Loucy (cell line): Measurements from ENCODE around the gene TAF1A.

Experiments used
- H2AFZ ChIP-seq: fragments of 200-600 bp; sonication (generic); 2 replicates; pipeline ENCODE4 v1.6.0; 2016; ENCODE audit warnings: antibody characterized with exemption, mild to moderate bottlenecking, low read length, moderate library complexity
- H3F3A ChIP-seq: fragments of 200-600 bp; 2 replicates; pipeline ENCODE4 v1.6.0; 2016; ENCODE audit warnings: antibody characterized with exemption, low read depth, mild to moderate bottlenecking
- H3K27me3 ChIP-seq: fragments of 200-600 bp; sonication (generic); 2 replicates; pipeline ENCODE4 v1.6.1; 2014; ENCODE audit warnings: low read length, mild to moderate bottlenecking; ENCODE audit not compliant: insufficient read depth, poor library complexity, severe bottlenecking
- H3K36me3 ChIP-seq: fragments of 200-600 bp; sonication (generic); 2 replicates; pipeline ENCODE4 v1.6.1; 2016; ENCODE audit warnings: low read length; ENCODE audit not compliant: insufficient read depth
- H3K4me1 ChIP-seq: fragments of 200-600 bp; sonication (generic); 2 replicates; pipeline ENCODE4 v1.5.1; 2014; ENCODE audit warnings: low read length, mild to moderate bottlenecking; ENCODE audit not compliant: insufficient read depth, poor library complexity, severe bottlenecking
- H3K4me2 ChIP-seq: fragments of 200-600 bp; sonication (generic); 2 replicates; pipeline ENCODE4 v1.6.0; 2014; ENCODE audit warnings: antibody characterized with exemption, low read length, low read depth, mild to moderate bottlenecking; ENCODE audit not compliant: poor library complexity, severe bottlenecking
- H3K4me3 ChIP-seq: fragments of 200-600 bp; sonication (generic); 2 replicates; pipeline ENCODE4 v1.5.1; 2014; ENCODE audit warnings: low read length, mild to moderate bottlenecking, mixed read lengths; ENCODE audit not compliant: poor library complexity, severe bottlenecking
- H3K79me2 ChIP-seq: fragments of 200-600 bp; sonication (generic); 2 replicates; pipeline ENCODE4 v1.6.1; 2014; ENCODE audit warnings: low read length; ENCODE audit not compliant: insufficient read depth
- H3K9ac ChIP-seq: fragments of 200-600 bp; sonication (generic); 2 replicates; pipeline ENCODE4 v1.6.0; 2014; ENCODE audit warnings: mild to moderate bottlenecking, low read depth, low read length, moderate library complexity; ENCODE audit not compliant: poor library complexity, severe bottlenecking
- H3K9me2 ChIP-seq: fragments of 200-600 bp; sonication (generic); replicated peaks from 2 replicates; pipeline ENCODE4 v1.6.1; 2016; ENCODE audit warnings: low read depth, low read length, mixed read lengths
- H3K9me3 ChIP-seq: fragments of 200-600 bp; sonication (generic); 2 replicates; pipeline ENCODE4 v1.6.1; 2014; ENCODE audit warnings: mild to moderate bottlenecking, antibody characterized with exemption, low read length, low read depth; ENCODE audit not compliant: insufficient read depth
- H4K20me1 ChIP-seq: fragments of 200-600 bp; sonication (generic); 2 replicates; pipeline ENCODE4 v1.6.0; 2014; ENCODE audit warnings: antibody characterized with exemption, low read length, mild to moderate bottlenecking; ENCODE audit not compliant: insufficient read depth, poor library complexity, severe bottlenecking
- EZH2phosphoT487 ChIP-seq: fragments of 200-600 bp; IDR thresholded peaks from 2 replicates; pipeline ENCODE4 v1.6.1; 2018; ENCODE audit warnings: antibody characterized with exemption, mild to moderate bottlenecking, moderate library complexity, borderline replicate concordance
- TF ChIP-seq, protein P1 (sequence below): fragments of 200-600 bp; sonication (generic); conservative IDR thresholded peaks from 2 replicates; pipeline ENCODE4 v1.5.1; 2014; ENCODE audit warnings: mild to moderate bottlenecking, antibody characterized with exemption, low read length

The TAF1A gene

GRCh38 chr1:222589462-222590302, at the start of gene TAF1A:
Gene TAF1A (minus strand): TSS chr1:222589933.
- H3K79me2 ChIP-seq: peaks cover 51% of the 10 kb centered on the region
- peak within 1 kb of the TSS; percentile 99 for H3K4me3 ChIP-seq
- peaks cover 46% of the 10 kb centered on the region for H3K4me1 ChIP-seq
- H3K36me3 ChIP-seq: no peaks in the 10 kb centered on the region; the same call in 1 of the 2 replicates
- peak within 1 kb of the TSS; percentile 100 for H2AFZ ChIP-seq
- no peaks in the 10 kb centered on the region for H3K9me3 ChIP-seq
- TF ChIP-seq, protein P1, sequence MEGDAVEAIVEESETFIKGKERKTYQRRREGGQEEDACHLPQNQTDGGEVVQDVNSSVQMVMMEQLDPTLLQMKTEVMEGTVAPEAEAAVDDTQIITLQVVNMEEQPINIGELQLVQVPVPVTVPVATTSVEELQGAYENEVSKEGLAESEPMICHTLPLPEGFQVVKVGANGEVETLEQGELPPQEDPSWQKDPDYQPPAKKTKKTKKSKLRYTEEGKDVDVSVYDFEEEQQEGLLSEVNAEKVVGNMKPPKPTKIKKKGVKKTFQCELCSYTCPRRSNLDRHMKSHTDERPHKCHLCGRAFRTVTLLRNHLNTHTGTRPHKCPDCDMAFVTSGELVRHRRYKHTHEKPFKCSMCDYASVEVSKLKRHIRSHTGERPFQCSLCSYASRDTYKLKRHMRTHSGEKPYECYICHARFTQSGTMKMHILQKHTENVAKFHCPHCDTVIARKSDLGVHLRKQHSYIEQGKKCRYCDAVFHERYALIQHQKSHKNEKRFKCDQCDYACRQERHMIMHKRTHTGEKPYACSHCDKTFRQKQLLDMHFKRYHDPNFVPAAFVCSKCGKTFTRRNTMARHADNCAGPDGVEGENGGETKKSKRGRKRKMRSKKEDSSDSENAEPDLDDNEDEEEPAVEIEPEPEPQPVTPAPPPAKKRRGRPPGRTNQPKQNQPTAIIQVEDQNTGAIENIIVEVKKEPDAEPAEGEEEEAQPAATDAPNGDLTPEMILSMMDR: no peak
- no peak for TF ChIP-seq EZH2phosphoT487
- H3K9ac ChIP-seq: peak within 1 kb of the TSS; percentile 88
- peak within 1 kb of the TSS; percentile 91 for H3K4me2 ChIP-seq
- H3F3A ChIP-seq: no peaks in the 10 kb centered on the region
- H3K9me2 ChIP-seq: no peaks in the 10 kb centered on the region
- peaks cover 47% of the 10 kb centered on the region for H3K27me3 ChIP-seq
- peaks cover 10% of the 10 kb centered on the region for H4K20me1 ChIP-seq

- Histone ChIP-seq H3K36me3 (peaks cover 23% of the 10 kb centered on the region; the same call in 1 of the 2 replicates), H4K20me1 (no peaks in the 10 kb centered on the region), H3K27me3 (no peaks in the 10 kb centered on the region), H3K9ac (no peak overlapping the region), H3K4me2 (no peak overlapping the region), H3K9me2 (no peaks in the 10 kb centered on the region), H2AFZ (no peak overlapping the region), H3K79me2 (no peaks in the 10 kb centered on the region), H3F3A (no peaks in the 10 kb centered on the region), H3K4me3 (no peak overlapping the region), H3K4me1 (no peaks in the 10 kb centered on the region), H3K9me3 (no peaks in the 10 kb centered on the region)
- no peak for TF ChIP-seq EZH2phosphoT487
- TF ChIP-seq, protein P1: peak; percentile 92
Observed at GRCh38 chr1:222634180-222635013, 44.7 kb upstream of the TAF1A start.

- Histone ChIP-seq H3K4me3 (no peak overlapping the region), H4K20me1 (no peaks in the 10 kb centered on the region), H3K9ac (no peak overlapping the region), H3K9me3 (no peaks in the 10 kb centered on the region), H3K4me2 (no peak overlapping the region), H3K79me2 (no peaks in the 10 kb centered on the region), H3K9me2 (no peaks in the 10 kb centered on the region), H3K36me3 (peaks cover 25% of the 10 kb centered on the region; the same call in 1 of the 2 replicates), H3F3A (no peaks in the 10 kb centered on the region), H3K27me3 (no peaks in the 10 kb centered on the region), H2AFZ (no peak overlapping the region), H3K4me1 (no peaks in the 10 kb centered on the region)
- TF ChIP-seq, protein P1: no peak
- TF ChIP-seq EZH2phosphoT487: no peak
Observed at GRCh38 chr1:222632749-222633148, 43.0 kb upstream of the TAF1A start.
